Lower leg skin (tissue), 4 donors: ENCODE results near the gene CACNA1G. TPM values are rescaled to one million over a fixed set of nuclear protein-coding genes. Genes with fewer than 3 reads are reported as not detected.

Experiments used
- DNase-seq, 2 donors: peaks; one replicate each; pipeline ENCODE4 v3.0.0-alpha.2; 2019; ENCODE audit warnings: low spot score in 2 of 2
- H3K4me3 ChIP-seq: fragments of 200-600 bp; sonication (generic); 2 replicates; pipeline ENCODE4 v1.5.1; 2017; ENCODE audit warnings: mild to moderate bottlenecking, low read depth; ENCODE audit not compliant: poor library complexity, severe bottlenecking
- CTCF ChIP-seq, 3 donors: fragments of 450-650 bp; IDR thresholded peaks; one replicate each; pipeline ENCODE4 v1.5.1; 2016; ENCODE audit warnings: antibody characterized with exemption in 3 of 3, mild to moderate bottlenecking in 3 of 3, moderate library complexity in 2 of 3
- POLR2A ChIP-seq, 2 donors: fragments of 450-650 bp; IDR thresholded peaks; one replicate each; pipeline ENCODE4 v1.6.1; 2016 to 2017; ENCODE audit warnings: antibody characterized with exemption in 2 of 2, mild to moderate bottlenecking in 1 of 2, moderate library complexity in 1 of 2
- WGBS, 2 donors: methylation state at CpG; one replicate each; pipeline ENCODE4 v1.1.5; 2018; 5-methylcytosine and 5-hydroxymethylcytosine counted together
- intact Hi-C: fragments of 100-400 bp; cut with DNase I; formaldehyde crosslinking; loops from one replicate; pipeline ENCODE4 v1.15.0; 2023; ENCODE audit warnings: low total_unique reads
- total RNA-seq, 4 donors: library from RNA; depleted of rRNA; stranded (reverse); fragments of >200 nt; gene quantifications; one replicate each; pipeline ENCODE4 v1.1.0, GENCODE V29; 2016

CACNA1G gene
- total RNA-seq, 4 donors from 2014 or later = 1.3 to 3.1 (median 1.8) TPM

GRCh38 chr17:50521514-50521913, 39.0 kb upstream of the CACNA1G start:
- DNase-seq = no peak
- 75 to 85% methylated on average over 2 of the region's 2 CpGs for WGBS, 2 donors
- no peak overlapping the region for H3K4me3 ChIP-seq
- intact Hi-C loops = no loop called here
- no peak for TF ChIP-seq POLR2A (IDR thresholded peaks at IDR 0.05)
- no peak for TF ChIP-seq CTCF (IDR thresholded peaks at IDR 0.05)

- no peak overlapping the region for H3K4me3 ChIP-seq
- TF ChIP-seq CTCF (IDR thresholded peaks at IDR 0.05) = no peak
- no peak for TF ChIP-seq POLR2A (IDR thresholded peaks at IDR 0.05)
- no peak for DNase-seq
- 88 to 91% methylated on average over 10 of the region's 10 CpGs for WGBS, 2 donors
- intact Hi-C loops = no loop called here
Observed at GRCh38 chr17:50522766-50523165, 37.7 kb upstream of the CACNA1G start.

GRCh38 chr17:50523208-50523607, 37.3 kb upstream of the CACNA1G start:
- TF ChIP-seq CTCF (IDR thresholded peaks at IDR 0.05) (no peak), POLR2A (IDR thresholded peaks at IDR 0.05) (no peak)
- 58 to 59% methylated on average over 2 of the region's 2 CpGs for WGBS, 2 donors
- no peak for DNase-seq
- intact Hi-C loops = no loop called here
- H3K4me3 ChIP-seq = no peak overlapping the region

GRCh38 chr17:50524838-50525237, 35.7 kb upstream of the CACNA1G start:
- TF ChIP-seq POLR2A (IDR thresholded peaks at IDR 0.05) (no peak), CTCF (IDR thresholded peaks at IDR 0.05) (no peak)
- no peak for DNase-seq
- intact Hi-C loops = no loop called here
- 93 to 94% methylated on average over 18 of the region's 18 CpGs for WGBS, 2 donors
- H3K4me3 ChIP-seq = no peak overlapping the region

GRCh38 chr17:50527155-50527762, 33.3 kb upstream of the CACNA1G start:
- TF ChIP-seq CTCF (IDR thresholded peaks at IDR 0.05) (no peak), POLR2A (IDR thresholded peaks at IDR 0.05) (no peak)
- H3K4me3 ChIP-seq = no peak overlapping the region
- DNase-seq = no peak
- intact Hi-C loops = no loop called here
- 48 to 74% methylated on average over 4 to 5 of the region's 5 CpGs for WGBS, 2 donors

GRCh38 chr17:50527949-50528474, 32.5 kb upstream of the CACNA1G start:
- TF ChIP-seq CTCF (IDR thresholded peaks at IDR 0.05) = no peak
- TF ChIP-seq POLR2A (IDR thresholded peaks at IDR 0.05) = no peak
- intact Hi-C loops = no loop called here
- DNase-seq = no peak
- H3K4me3 ChIP-seq = no peak overlapping the region
- WGBS, 2 donors = 46 to 67% methylated on average over 4 of the region's 4 CpGs
